Endodermal cell (in vitro differentiated cells): Measurements from ENCODE around the gene SEMA6C. TPM values are rescaled to one million over a fixed set of nuclear protein-coding genes. Genes with fewer than 3 reads are reported as not detected.

Experiments used
- DNase-seq: peaks from one replicate; pipeline ENCODE4 v3.0.0-alpha.2; 2017
- H3K27ac ChIP-seq: 2 replicates; pipeline ENCODE4 v1.5.1; 2013; ENCODE audit warnings: mild to moderate bottlenecking, low read depth, low read length, moderate library complexity
- H3K27me3 ChIP-seq: 2 replicates; pipeline ENCODE4 v1.6.1; 2013; ENCODE audit warnings: mild to moderate bottlenecking, low read length, moderate library complexity; ENCODE audit not compliant: insufficient read depth, control insufficient read depth, poor library complexity, severe bottlenecking
- H3K36me3 ChIP-seq: 2 replicates; pipeline ENCODE4 v1.7.0; 2013; ENCODE audit warnings: mild to moderate bottlenecking, low read length, moderate library complexity; ENCODE audit not compliant: control insufficient read depth, insufficient read depth
- H3K4me1 ChIP-seq: one replicate; pipeline ENCODE4 v1.7.0; 2013; ENCODE audit warnings: low read length; ENCODE audit not compliant: control insufficient read depth, insufficient read depth
- H3K4me3 ChIP-seq: 2 replicates; pipeline ENCODE4 v1.5.1; 2013; ENCODE audit warnings: mild to moderate bottlenecking, low read length, moderate library complexity
- H3K9ac ChIP-seq: 2 replicates; pipeline ENCODE4 v1.6.1; 2013; ENCODE audit warnings: mild to moderate bottlenecking, low read length, moderate library complexity; ENCODE audit not compliant: poor library complexity, severe bottlenecking; ENCODE audit errors: extremely low read depth
- H3K9me3 ChIP-seq: 2 replicates; pipeline ENCODE4 v1.6.1; 2013; ENCODE audit warnings: mild to moderate bottlenecking, low read length, moderate library complexity; ENCODE audit not compliant: control insufficient read depth
- H3K27ac Mint-ChIP-seq: 2 replicates; pipeline ENCODE4 v1.8.0; 2020; ENCODE audit warnings: mixed read lengths
- H3K27me3 Mint-ChIP-seq: 2 replicates; pipeline ENCODE4 v1.8.0; 2021; ENCODE audit warnings: mild to moderate bottlenecking, mixed read lengths; ENCODE audit not compliant: insufficient read depth
- H3K36me3 Mint-ChIP-seq: 2 replicates; pipeline ENCODE4 v1.8.0; 2020; ENCODE audit warnings: low read depth, mixed read lengths
- H3K4me1 Mint-ChIP-seq: 2 replicates; pipeline ENCODE4 v1.8.0; 2020; ENCODE audit warnings: mixed read lengths
- H3K4me3 Mint-ChIP-seq: 2 replicates; pipeline ENCODE4 v1.8.0; 2020; ENCODE audit warnings: mild to moderate bottlenecking, moderate library complexity, mixed read lengths
- H3K9me3 Mint-ChIP-seq: 2 replicates; pipeline ENCODE4 v1.8.0; 2020; ENCODE audit warnings: mild to moderate bottlenecking, mixed read lengths
- CTCF ChIP-seq: fragments of 200-600 bp; sonication (generic); conservative IDR thresholded peaks from 2 replicates; pipeline ENCODE4 v1.5.0; 2021; ENCODE audit warnings: antibody characterized with exemption, mild to moderate bottlenecking
- WGBS, 2 experiments: methylation state at CpG; one replicate each; pipeline versions ENCODE4 v1.1.5 to v1.1.7; 2013; ENCODE audit warnings: missing lambda C conversion rate in 2 of 2, mixed read lengths in 1 of 2; ENCODE audit not compliant: insufficient coverage in 1 of 2, insufficient read length in 1 of 2; 5-methylcytosine and 5-hydroxymethylcytosine counted together
- total RNA-seq, 2 donors: library from RNA; stranded (reverse); fragmentation: NEBNext Ultra II Directional in 1 of 2; extraction: Animal tissue kit (Norgen Biotek cat#: 25700) in 1 of 2; gene quantifications; 2 replicates in 1 of 2; 3 replicates in 1 of 2; pipeline ENCODE4 v1.2.1, GENCODE V29; 2021

SEMA6C gene
- total RNA-seq, 2 donors from 2014 or later: 23.8 to 26.5 TPM

GRCh38 chr1:151085953-151086559 lies 60.4 kb downstream of the SEMA6C start:
- H3K36me3 ChIP-seq: no peaks in the 10 kb centered on the region
- H3K27ac ChIP-seq: no peak overlapping the region
- no peaks in the 10 kb centered on the region for H3K27me3 ChIP-seq
- TF ChIP-seq CTCF: no peak
- Mint-ChIP-seq H3K27ac (no peak overlapping the region), H3K4me1 (no peaks in the 10 kb centered on the region), H3K9me3 (no peaks in the 10 kb centered on the region), H3K27me3 (no peaks in the 10 kb centered on the region), H3K4me3 (no peak overlapping the region), H3K36me3 (no peaks in the 10 kb centered on the region)
- H3K4me3 ChIP-seq: no peak overlapping the region
- H3K4me1 ChIP-seq: no peaks in the 10 kb centered on the region
- H3K9ac ChIP-seq: no peak overlapping the region
- H3K9me3 ChIP-seq: no peaks in the 10 kb centered on the region
- DNase-seq: no peak
- 80 to 91% methylated on average over 1 to 4 of the region's 4 CpGs for WGBS, 2 experiments

Other genes starting within 250 kb of the SEMA6C start
- 10 to 100 TPM; 68.6 to 73.5 TPM for gene SETDB1, start 220.3 kb downstream of the SEMA6C start, total RNA-seq
- 100 to 1,000 TPM; 143 to 183 TPM for gene CERS2, start 171.8 kb downstream of the SEMA6C start, total RNA-seq
- not detected for gene ANXA9, start 164.3 kb downstream of the SEMA6C start, total RNA-seq
- gene MINDY1, start 139.7 kb downstream of the SEMA6C start, total RNA-seq: 10 to 100 TPM in 1 of 2 donors, 1 to 10 TPM in 1; 8.6 to 10.8 TPM
- gene PRUNE1, start 138.2 kb downstream of the SEMA6C start, total RNA-seq: 10 to 100 TPM; 23.8 to 29.3 TPM
- 1 to 10 TPM; 1.6 to 2.9 TPM for gene BNIPL, start 110.0 kb downstream of the SEMA6C start, total RNA-seq
- gene C1orf56, start 98.9 kb downstream of the SEMA6C start, total RNA-seq: 1 to 10 TPM; 4.7 to 6.6 TPM
- 10 to 100 TPM; 69.8 to 74.5 TPM for gene CDC42SE1, start 87.0 kb downstream of the SEMA6C start, total RNA-seq
- gene MLLT11, start 86.2 kb downstream of the SEMA6C start, total RNA-seq: 10 to 100 TPM; 16.5 to 19.2 TPM
- gene GABPB2, start 75.9 kb downstream of the SEMA6C start, total RNA-seq: 1 to 10 TPM; 7.5 to 7.7 TPM
- not detected for gene TNFAIP8L2, start 10.0 kb upstream of the SEMA6C start, total RNA-seq
- gene LYSMD1, start 19.3 kb upstream of the SEMA6C start, total RNA-seq: 10 to 100 TPM in 1 of 2 donors, 1 to 10 TPM in 1; 9.1 to 13.0 TPM
- gene SCNM1, start 19.5 kb upstream of the SEMA6C start, total RNA-seq: 10 to 100 TPM; 41.1 to 44.8 TPM
- 1 to 10 TPM; 1.0 to 1.9 TPM for gene TMOD4, start 29.4 kb upstream of the SEMA6C start, total RNA-seq
- gene VPS72, start 43.6 kb upstream of the SEMA6C start, total RNA-seq: 100 to 1,000 TPM in 1 of 2 donors, 10 to 100 TPM in 1; 79.4 to 103 TPM
- gene PIP5K1A, start 51.9 kb upstream of the SEMA6C start, total RNA-seq: 100 to 1,000 TPM; 102 to 144 TPM
- gene PSMD4, start 108.1 kb upstream of the SEMA6C start, total RNA-seq: 100 to 1,000 TPM; 188 to 205 TPM
- gene ZNF687, start 135.7 kb upstream of the SEMA6C start, total RNA-seq: 10 to 100 TPM; 43.0 to 49.8 TPM
- gene PI4KB, start 180.8 kb upstream of the SEMA6C start, total RNA-seq: 10 to 100 TPM; 34.3 to 37.5 TPM
- 10 to 100 TPM; 57.7 to 72.1 TPM for gene RFX5, start 200.6 kb upstream of the SEMA6C start, total RNA-seq
- gene SELENBP1, start 226.1 kb upstream of the SEMA6C start, total RNA-seq: 10 to 100 TPM; 35.4 to 39.2 TPM